HepG2 (cell line): Measurements from ENCODE around the gene VAC14. TPM values are rescaled to one million over a fixed set of nuclear protein-coding genes. Genes with fewer than 3 reads are reported as not detected.

Experiments
- ARNT ChIP-seq: fragments of 450-650 bp; IDR thresholded peaks from 2 replicates; pipeline ENCODE4 v1.6.1; 2017
- CC2D1A ChIP-seq: sonication (generic); formaldehyde crosslinking; IDR thresholded peaks from 2 replicates; pipeline ENCODE4 v1.8.1; 2023; ENCODE audit warnings: mild to moderate bottlenecking, missing genetic modification reagents
- CEBPG ChIP-seq: IDR thresholded peaks from 2 replicates; pipeline ENCODE4 v1.6.1; 2016
- CENPT ChIP-seq: sonication (generic); formaldehyde crosslinking; IDR thresholded peaks from 2 replicates; pipeline ENCODE4 v1.8.0; 2022; ENCODE audit warnings: low read depth, mild to moderate bottlenecking, moderate library complexity, missing genetic modification reagents
- CHCHD3 ChIP-seq: sonication (generic); formaldehyde crosslinking; IDR thresholded peaks from 2 replicates; pipeline ENCODE4 v1.8.0; 2022; ENCODE audit warnings: mild to moderate bottlenecking, missing genetic modification reagents, moderate library complexity
- FOXA3 ChIP-seq: IDR thresholded peaks from 2 replicates; pipeline ENCODE4 v1.6.1; 2016; ENCODE audit warnings: missing genetic modification reagents, missing compliant biosample characterization
- HMG20A ChIP-seq: IDR thresholded peaks from 2 replicates; pipeline ENCODE4 v1.6.1; 2016; ENCODE audit warnings: borderline replicate concordance
- HNRNPUL1 ChIP-seq: fragments of 200-400 bp; formaldehyde crosslinking; IDR thresholded peaks from 2 replicates; pipeline ENCODE4 v1.6.1; 2017; ENCODE audit warnings: low read depth, mild to moderate bottlenecking, low read length, moderate library complexity
- IKZF4 ChIP-seq: sonication (generic); formaldehyde crosslinking; IDR thresholded peaks from 2 replicates; pipeline ENCODE4 v1.5.1; 2020; ENCODE audit warnings: borderline replicate concordance, mild to moderate bottlenecking, low read depth, missing genetic modification reagents; ENCODE audit errors: not compliant biosample characterization
- ISX ChIP-seq: sonication (generic); formaldehyde crosslinking; conservative IDR thresholded peaks from 2 replicates; pipeline ENCODE4 v1.5.0; 2020; ENCODE audit warnings: missing genetic modification reagents
- NR2F2 ChIP-seq: IDR thresholded peaks from 2 replicates; pipeline ENCODE4 v1.6.1; 2012; ENCODE audit warnings: low read depth, inconsistent platforms, borderline replicate concordance
- PLRG1 ChIP-seq: fragments of 450-650 bp; conservative IDR thresholded peaks from 2 replicates; pipeline ENCODE4 v1.6.1; 2016
- RBM22 ChIP-seq: fragments of 200-400 bp; formaldehyde crosslinking; optimal IDR thresholded peaks from 2 replicates; pipeline ENCODE3; 2017; ENCODE audit warnings: mild to moderate bottlenecking, low read length, moderate library complexity
- REXO4 ChIP-seq: sonication (generic); formaldehyde crosslinking; IDR thresholded peaks from 2 replicates; pipeline ENCODE4 v1.8.0; 2022; ENCODE audit warnings: missing genetic modification reagents, mild to moderate bottlenecking, borderline replicate concordance
- RNF2 ChIP-seq: fragments of 450-650 bp; conservative IDR thresholded peaks from 2 replicates; pipeline ENCODE4 v1.6.1; 2016; ENCODE audit warnings: low read depth
- RXRB ChIP-seq: IDR thresholded peaks from 2 replicates; pipeline ENCODE4 v1.6.1; 2016; ENCODE audit warnings: borderline replicate concordance, missing genetic modification reagents, missing compliant biosample characterization
- SALL1 ChIP-seq: sonication (generic); formaldehyde crosslinking; IDR thresholded peaks from 2 replicates; pipeline ENCODE4 v1.8.0; 2022; ENCODE audit warnings: mild to moderate bottlenecking, missing genetic modification reagents
- ZFP37 ChIP-seq: sonication (generic); formaldehyde crosslinking; IDR thresholded peaks from 2 replicates; pipeline ENCODE4 v1.4.0; 2020; ENCODE audit warnings: missing genetic modification reagents, borderline replicate concordance
- ZFP41 ChIP-seq: sonication (generic); formaldehyde crosslinking; IDR thresholded peaks from 2 replicates; pipeline ENCODE4 v1.4.0; 2020; ENCODE audit warnings: mild to moderate bottlenecking, missing genetic modification reagents, borderline replicate concordance
- ZNF451 ChIP-seq: sonication (generic); formaldehyde crosslinking; IDR thresholded peaks from 2 replicates; pipeline ENCODE4 v1.5.0; 2020; ENCODE audit warnings: mild to moderate bottlenecking, missing genetic modification reagents
- ZNF550 ChIP-seq: sonication (generic); formaldehyde crosslinking; IDR thresholded peaks from 2 replicates; pipeline ENCODE4 v1.4.0; 2020; ENCODE audit warnings: mild to moderate bottlenecking, missing genetic modification reagents, borderline replicate concordance
- ZNF605 ChIP-seq: sonication (generic); formaldehyde crosslinking; IDR thresholded peaks from 2 replicates; pipeline ENCODE4 v1.8.0; 2022; ENCODE audit warnings: mild to moderate bottlenecking, missing genetic modification reagents
- ZNF652 ChIP-seq: IDR thresholded peaks from 2 replicates; pipeline ENCODE4 v1.6.1; 2016; ENCODE audit warnings: low read depth, borderline replicate concordance
- ZNF724P ChIP-seq: sonication (generic); formaldehyde crosslinking; IDR thresholded peaks from 2 replicates; pipeline ENCODE4 v1.8.0; 2022; ENCODE audit warnings: missing genetic modification reagents, borderline replicate concordance
- ZNF782 ChIP-seq: sonication (generic); formaldehyde crosslinking; IDR thresholded peaks from 2 replicates; pipeline ENCODE4 v1.4.0; 2020; ENCODE audit warnings: missing genetic modification reagents, mild to moderate bottlenecking, borderline replicate concordance
- ZNF879 ChIP-seq: sonication (generic); formaldehyde crosslinking; IDR thresholded peaks from 2 replicates; pipeline ENCODE4 v1.8.1; 2023; ENCODE audit warnings: missing genetic modification reagents
- polyA plus RNA-seq, 8 experiments: library from polyadenylated mRNA; depleted of rRNA in 3 of 8; stranded (reverse) in 7 of 8; unstranded in 1 of 8; fragments of >200 nt; fragmentation: Illumina TruSeq in 4 of 8; extraction: Trizol in 4 of 8; gene quantifications; 2 replicates each; pipeline versions ENCODE4 v1.2.1 to v1.2.3, GENCODE V29; 2011 to 2016; ENCODE audit warnings: low read depth in 4 of 8, missing spikeins in 1 of 8, mixed read lengths in 1 of 8; ENCODE audit not compliant: insufficient read depth in 1 of 8
- total RNA-seq, 5 experiments: library from RNA; depleted of rRNA; stranded (reverse); fragments of >200 nt; fragmentation: Illumina TruSeq; extraction: Trizol; gene quantifications; 2 replicates each; pipeline ENCODE4 v1.2.3, GENCODE V29; 2016; ENCODE audit warnings: low read depth in 1 of 5
- TF ChIP-seq, protein P1 (sequence below): sonication (generic); formaldehyde crosslinking; IDR thresholded peaks from 2 replicates; pipeline ENCODE4 v1.5.1; 2020; ENCODE audit warnings: mild to moderate bottlenecking, missing genetic modification reagents, borderline replicate concordance
- TF ChIP-seq, protein P2 (sequence below): sonication (generic); formaldehyde crosslinking; IDR thresholded peaks from 2 replicates; pipeline ENCODE4 v1.4.0; 2020; ENCODE audit warnings: missing genetic modification reagents
- TF ChIP-seq, protein P3 (sequence below): sonication (generic); formaldehyde crosslinking; IDR thresholded peaks from 2 replicates; pipeline ENCODE4 v1.8.0; 2022; ENCODE audit warnings: mild to moderate bottlenecking, missing genetic modification reagents, borderline replicate concordance

VAC14 gene
- total and polyA plus RNA-seq, 2 of the 13 experiments (the other 11 are each of a cell fraction or from before 2014, with no cell fraction given), result 23.5 to 24.6 TPM

DNA sequence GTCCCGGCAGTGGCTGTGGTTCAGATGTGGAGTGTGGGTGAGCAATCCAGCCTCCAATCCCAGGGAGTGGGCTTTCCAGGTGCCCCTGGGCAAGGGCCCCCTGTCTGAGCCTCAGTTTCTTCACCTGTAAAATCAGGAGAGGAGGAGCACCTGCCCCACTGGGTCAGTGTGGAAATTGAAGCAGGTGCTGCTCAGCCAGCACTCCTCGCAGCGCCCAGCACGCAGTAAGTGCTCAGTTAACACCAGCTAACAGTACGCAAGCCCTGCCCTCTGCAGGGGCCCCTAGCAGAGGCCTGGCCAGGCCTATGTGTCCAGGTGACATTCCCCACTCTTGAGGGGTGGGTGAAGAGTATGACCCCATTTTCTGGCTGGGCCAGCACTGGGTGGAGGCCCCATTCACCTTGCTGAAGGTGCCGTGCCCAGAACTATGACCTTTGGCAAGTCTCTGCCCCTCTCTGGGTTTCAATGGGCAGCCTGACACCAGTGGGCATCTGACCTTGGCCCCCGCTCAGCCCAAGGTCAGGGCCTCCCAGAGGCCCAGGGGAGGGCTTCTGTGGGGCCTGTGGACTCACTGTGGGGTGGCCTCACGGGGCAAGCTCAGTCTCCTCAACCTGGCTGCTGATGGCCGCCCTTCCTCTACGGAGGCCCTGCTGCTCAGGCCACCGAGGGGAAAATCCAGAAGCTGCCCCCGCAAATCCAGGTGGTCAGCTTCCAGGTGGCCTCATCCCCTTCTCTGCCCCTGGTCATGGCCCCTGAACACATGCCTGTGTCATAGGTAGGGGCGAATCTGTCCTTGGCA lies 117.6 kb downstream of the VAC14 start (continued):
- TF ChIP-seq, protein P1, sequence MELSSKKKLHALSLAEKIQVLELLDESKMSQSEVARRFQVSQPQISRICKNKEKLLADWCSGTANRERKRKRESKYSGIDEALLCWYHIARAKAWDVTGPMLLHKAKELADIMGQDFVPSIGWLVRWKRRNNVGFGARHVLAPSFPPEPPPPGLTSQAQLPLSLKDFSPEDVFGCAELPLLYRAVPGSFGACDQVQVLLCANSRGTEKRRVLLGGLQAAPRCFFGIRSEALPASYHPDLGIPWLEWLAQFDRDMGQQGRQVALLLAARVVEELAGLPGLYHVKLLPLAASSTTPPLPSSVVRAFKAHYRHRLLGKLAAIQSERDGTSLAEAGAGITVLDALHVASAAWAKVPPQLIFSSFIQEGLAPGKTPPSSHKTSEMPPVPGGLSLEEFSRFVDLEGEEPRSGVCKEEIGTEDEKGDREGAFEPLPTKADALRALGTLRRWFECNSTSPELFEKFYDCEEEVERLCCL (CRISPR knock-in tag), result no peak; the same call in 1 of the 2 replicates
- TF ChIP-seq ZNF451 (CRISPR knock-in tag) (peak; percentile 67; the same call in 1 of the 2 replicates), RNF2 (no peak), CENPT (no peak), CC2D1A (CRISPR knock-in tag) (no peak), RBM22 (peak; percentile 81), CHCHD3 (no peak), CEBPG (no peak), ZNF879 (0 out of 2 replicates have a peak, but pooled peaks have one; percentile 46), ZFP41 (CRISPR knock-in tag) (no peak), RXRB (no peak), HNRNPUL1 (no peak), FOXA3 (CRISPR knock-in tag) (peak; percentile 29; the same call in 1 of the 2 replicates), ZNF605 (CRISPR knock-in tag) (no peak), ARNT (no peak), REXO4 (no peak), IKZF4 (CRISPR knock-in tag) (peak; percentile 44), ZNF782 (CRISPR knock-in tag) (no peak), ZNF550 (CRISPR knock-in tag) (no peak), ZNF652 (CRISPR knock-in tag) (no peak), ISX (CRISPR knock-in tag) (no peak), ZFP37 (CRISPR knock-in tag) (no peak), HMG20A (CRISPR knock-in tag) (no peak), ZNF724P (no peak), PLRG1 (no peak), SALL1 (CRISPR knock-in tag) (peak; percentile 48), NR2F2 (peak; percentile 51; the same call in 1 of the 2 replicates)
- TF ChIP-seq, protein P2, sequence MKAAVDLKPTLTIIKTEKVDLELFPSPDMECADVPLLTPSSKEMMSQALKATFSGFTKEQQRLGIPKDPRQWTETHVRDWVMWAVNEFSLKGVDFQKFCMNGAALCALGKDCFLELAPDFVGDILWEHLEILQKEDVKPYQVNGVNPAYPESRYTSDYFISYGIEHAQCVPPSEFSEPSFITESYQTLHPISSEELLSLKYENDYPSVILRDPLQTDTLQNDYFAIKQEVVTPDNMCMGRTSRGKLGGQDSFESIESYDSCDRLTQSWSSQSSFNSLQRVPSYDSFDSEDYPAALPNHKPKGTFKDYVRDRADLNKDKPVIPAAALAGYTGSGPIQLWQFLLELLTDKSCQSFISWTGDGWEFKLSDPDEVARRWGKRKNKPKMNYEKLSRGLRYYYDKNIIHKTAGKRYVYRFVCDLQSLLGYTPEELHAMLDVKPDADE (CRISPR knock-in tag), result peak; percentile 49; the same call in 1 of the 2 replicates
- TF ChIP-seq, protein P3, sequence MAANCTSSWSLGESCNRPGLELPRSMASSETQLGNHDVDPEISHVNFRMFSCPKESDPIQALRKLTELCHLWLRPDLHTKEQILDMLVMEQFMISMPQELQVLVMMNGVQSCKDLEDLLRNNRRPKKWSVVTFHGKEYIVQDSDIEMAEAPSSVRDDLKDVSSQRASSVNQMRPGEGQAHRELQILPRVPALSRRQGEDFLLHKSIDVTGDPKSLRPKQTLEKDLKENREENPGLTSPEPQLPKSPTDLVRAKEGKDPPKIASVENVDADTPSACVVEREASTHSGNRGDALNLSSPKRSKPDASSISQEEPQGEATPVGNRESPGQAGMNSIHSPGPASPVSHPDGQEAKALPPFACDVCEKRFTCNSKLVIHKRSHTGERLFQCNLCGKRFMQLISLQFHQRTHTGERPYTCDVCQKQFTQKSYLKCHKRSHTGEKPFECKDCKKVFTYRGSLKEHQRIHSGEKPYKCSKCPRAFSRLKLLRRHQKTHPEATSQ, result no peak; the same call in 1 of the 2 replicates
